SK-N-SH (cell line): ENCODE data around the gene DDX54. TPM values are rescaled to one million over a fixed set of nuclear protein-coding genes. Genes with fewer than 3 reads are reported as not detected.

ENCODE experiments used
- CTCF ChIA-PET: fragments of 300-600, 350-600 bp; formaldehyde crosslinking; extraction: SDS; loops from one replicate; lab custom pipeline; 2021; lab: Yijun Ruan, JAX
- POLR2A ChIA-PET: fragments of 350-600 bp; sonication (Branson Sonifier 250); formaldehyde crosslinking; extraction: SDS; loops from one replicate; lab custom pipeline; 2020; ENCODE audit warnings: antibody characterized with exemption, inconsistent platforms; lab: Yijun Ruan, JAX
- DNase-seq: peaks from one replicate; pipeline ENCODE4 v3.0.0; 2012
- H2AFZ ChIP-seq: fragments of 200-600 bp; sonication (generic); 2 replicates; pipeline ENCODE4 v1.8.1; 2016; ENCODE audit warnings: antibody characterized with exemption, mild to moderate bottlenecking, low read depth
- H3F3A ChIP-seq: fragments of 200-600 bp; sonication (generic); replicated peaks from 2 replicates; pipeline ENCODE3; 2016; ENCODE audit warnings: antibody characterized with exemption, mild to moderate bottlenecking; ENCODE audit not compliant: insufficient read depth
- H3K27ac ChIP-seq, 2 experiments: fragments of 200-500 bp in 1 of 2; fragments of 200-600 bp in 1 of 2; sonication (Bioruptor generic) in 1 of 2; sonication (generic), shearing (Covaris generic) in 1 of 2; 2 replicates each; pipeline versions ENCODE4 v1.5.1 to v1.6.1; 2014 to 2016; ENCODE audit warnings: low read depth in 2 of 2, inconsistent platforms in 1 of 2, low read length in 1 of 2, mild to moderate bottlenecking in 1 of 2, mixed read lengths in 1 of 2
- H3K27me3 ChIP-seq: fragments of 200-600 bp; sonication (generic), shearing (Covaris generic); 2 replicates; pipeline ENCODE4 v1.6.1; 2016; ENCODE audit warnings: mixed run types; ENCODE audit not compliant: insufficient read depth
- H3K36me3 ChIP-seq, 2 experiments: fragments of 200-500 bp in 1 of 2; fragments of 200-600 bp in 1 of 2; sonication (Bioruptor generic) in 1 of 2; sonication (generic) in 1 of 2; replicated peaks in 1 of 2; 2 replicates each; pipeline versions ENCODE3 to v1.5.1; 2014 to 2016; ENCODE audit warnings: low read length in 1 of 2, mild to moderate bottlenecking in 1 of 2; ENCODE audit not compliant: insufficient read depth in 2 of 2, control insufficient read depth in 1 of 2
- H3K4me1 ChIP-seq, 2 experiments: fragments of 200-500 bp in 1 of 2; fragments of 200-600 bp in 1 of 2; sonication (Bioruptor generic) in 1 of 2; sonication (generic), shearing (Covaris generic) in 1 of 2; 2 replicates each; pipeline versions ENCODE4 v1.5.1 to v1.6.1; 2014 to 2016; ENCODE audit warnings: low read depth in 1 of 2, low read length in 1 of 2, mixed run types in 1 of 2; ENCODE audit not compliant: insufficient read depth in 2 of 2, control insufficient read depth in 1 of 2
- H3K4me2 ChIP-seq: fragments of 200-600 bp; sonication (generic), shearing (Covaris generic); 2 replicates; pipeline ENCODE4 v1.6.1; 2017; ENCODE audit warnings: mixed run types
- H3K4me3 ChIP-seq, 2 experiments: fragments of 200-500 bp in 1 of 2; fragments of 200-600 bp in 1 of 2; sonication (Bioruptor generic) in 1 of 2; sonication (generic), shearing (Covaris generic) in 1 of 2; 2 replicates each; pipeline versions ENCODE4 v1.5.1 to v1.8.1; 2014 to 2016; ENCODE audit warnings: low read depth in 2 of 2, inconsistent platforms in 1 of 2, low read length in 1 of 2, mild to moderate bottlenecking in 1 of 2, mixed read lengths in 1 of 2, moderate library complexity in 1 of 2
- H3K79me2 ChIP-seq: fragments of 200-600 bp; sonication (generic); 2 replicates; pipeline ENCODE4 v1.8.1; 2017; ENCODE audit warnings: mild to moderate bottlenecking; ENCODE audit not compliant: insufficient read depth
- H3K9ac ChIP-seq: fragments of 200-600 bp; sonication (generic); 2 replicates; pipeline ENCODE4 v1.6.1; 2017; ENCODE audit warnings: mixed run types
- H3K9me2 ChIP-seq: fragments of 200-600 bp; sonication (generic); 2 replicates; pipeline ENCODE4 v1.6.1; 2017; ENCODE audit warnings: mixed run types
- H3K9me3 ChIP-seq: fragments of 200-600 bp; sonication (generic); 2 replicates; pipeline ENCODE4 v1.6.1; 2017; ENCODE audit warnings: mixed run types, mild to moderate bottlenecking, moderate library complexity
- H4K20me1 ChIP-seq: fragments of 200-600 bp; sonication (generic); 2 replicates; pipeline ENCODE4 v1.6.1; 2017; ENCODE audit warnings: mild to moderate bottlenecking, mixed run types; ENCODE audit not compliant: insufficient read depth
- FOXJ3 ChIP-seq: sonication (generic); formaldehyde crosslinking; IDR thresholded peaks from 2 replicates; pipeline ENCODE4 v1.5.1; 2020; ENCODE audit warnings: mild to moderate bottlenecking, missing genetic modification reagents
- GABPA ChIP-seq: IDR thresholded peaks from 2 replicates; pipeline ENCODE4 v1.4.0; 2012; ENCODE audit warnings: low read depth, mild to moderate bottlenecking
- MEF2A ChIP-seq: IDR thresholded peaks from 2 replicates; pipeline ENCODE4 v1.4.0; 2012; ENCODE audit warnings: low read depth, borderline replicate concordance
- NFIC ChIP-seq: IDR thresholded peaks from 2 replicates; pipeline ENCODE4 v1.4.0; 2012; ENCODE audit warnings: borderline replicate concordance
- SIN3A ChIP-seq: IDR thresholded peaks from 2 replicates; pipeline ENCODE4 v1.6.1; 2012; ENCODE audit warnings: low read depth, mild to moderate bottlenecking, low read length, moderate library complexity, borderline replicate concordance
- TCF12 ChIP-seq: IDR thresholded peaks from 2 replicates; pipeline ENCODE4 v1.4.0; 2012
- TEAD4 ChIP-seq: IDR thresholded peaks from 2 replicates; pipeline ENCODE4 v1.4.0; 2012; ENCODE audit warnings: mild to moderate bottlenecking, borderline replicate concordance; ENCODE audit not compliant: insufficient read depth
- WGBS: methylation state at CpG from one replicate; pipeline ENCODE4 v1.1.6; 2017; ENCODE audit warnings: low lambda C conversion rate; 5-methylcytosine and 5-hydroxymethylcytosine counted together
- polyA plus RNA-seq, 3 experiments: library from polyadenylated mRNA; depleted of rRNA; stranded (reverse); fragments of >200 nt; gene quantifications; 2 replicates each; pipeline ENCODE4 v1.2.3, GENCODE V29; 2012
- TF ChIP-seq, protein P1 (sequence below): IDR thresholded peaks from 2 replicates; pipeline ENCODE4 v1.6.1; 2012; ENCODE audit warnings: mild to moderate bottlenecking, low read depth, low read length, moderate library complexity
- TF ChIP-seq, protein P2 (sequence below): IDR thresholded peaks from 2 replicates; pipeline ENCODE4 v1.4.0; 2012; ENCODE audit warnings: low read depth, borderline replicate concordance
- TF ChIP-seq, protein P3 (sequence below): fragments of 150-350 bp; IDR thresholded peaks from 2 replicates; pipeline ENCODE4 v1.6.1; 2017; ENCODE audit warnings: antibody characterized with exemption, low read length, low read depth, borderline replicate concordance

The DDX54 gene
- polyA plus RNA-seq, 1 of the 3 experiments (the other 2 are of a cell fraction): 69.9 TPM

- ChIA-PET CTCF (no interaction called here), POLR2A (no interaction called here)
- H3F3A ChIP-seq: peaks cover 22% of the 10 kb centered on the region
- H2AFZ ChIP-seq: no peak overlapping the region
- H3K27ac ChIP-seq: no peak overlapping the region
- no peak overlapping the region for H3K9ac ChIP-seq
- H3K4me3 ChIP-seq: no peak overlapping the region
- H3K4me2 ChIP-seq: no peak overlapping the region
- H3K79me2 ChIP-seq: peaks cover 14% of the 10 kb centered on the region; the same call in 1 of the 2 replicates
- H3K9me3 ChIP-seq: no peaks in the 10 kb centered on the region
- H3K36me3 ChIP-seq: peaks cover 4 to 6% of the 10 kb centered on the region in 2 experiments
- TF ChIP-seq TEAD4: no peak
- TF ChIP-seq GABPA: no peak
- TF ChIP-seq, protein P1, sequence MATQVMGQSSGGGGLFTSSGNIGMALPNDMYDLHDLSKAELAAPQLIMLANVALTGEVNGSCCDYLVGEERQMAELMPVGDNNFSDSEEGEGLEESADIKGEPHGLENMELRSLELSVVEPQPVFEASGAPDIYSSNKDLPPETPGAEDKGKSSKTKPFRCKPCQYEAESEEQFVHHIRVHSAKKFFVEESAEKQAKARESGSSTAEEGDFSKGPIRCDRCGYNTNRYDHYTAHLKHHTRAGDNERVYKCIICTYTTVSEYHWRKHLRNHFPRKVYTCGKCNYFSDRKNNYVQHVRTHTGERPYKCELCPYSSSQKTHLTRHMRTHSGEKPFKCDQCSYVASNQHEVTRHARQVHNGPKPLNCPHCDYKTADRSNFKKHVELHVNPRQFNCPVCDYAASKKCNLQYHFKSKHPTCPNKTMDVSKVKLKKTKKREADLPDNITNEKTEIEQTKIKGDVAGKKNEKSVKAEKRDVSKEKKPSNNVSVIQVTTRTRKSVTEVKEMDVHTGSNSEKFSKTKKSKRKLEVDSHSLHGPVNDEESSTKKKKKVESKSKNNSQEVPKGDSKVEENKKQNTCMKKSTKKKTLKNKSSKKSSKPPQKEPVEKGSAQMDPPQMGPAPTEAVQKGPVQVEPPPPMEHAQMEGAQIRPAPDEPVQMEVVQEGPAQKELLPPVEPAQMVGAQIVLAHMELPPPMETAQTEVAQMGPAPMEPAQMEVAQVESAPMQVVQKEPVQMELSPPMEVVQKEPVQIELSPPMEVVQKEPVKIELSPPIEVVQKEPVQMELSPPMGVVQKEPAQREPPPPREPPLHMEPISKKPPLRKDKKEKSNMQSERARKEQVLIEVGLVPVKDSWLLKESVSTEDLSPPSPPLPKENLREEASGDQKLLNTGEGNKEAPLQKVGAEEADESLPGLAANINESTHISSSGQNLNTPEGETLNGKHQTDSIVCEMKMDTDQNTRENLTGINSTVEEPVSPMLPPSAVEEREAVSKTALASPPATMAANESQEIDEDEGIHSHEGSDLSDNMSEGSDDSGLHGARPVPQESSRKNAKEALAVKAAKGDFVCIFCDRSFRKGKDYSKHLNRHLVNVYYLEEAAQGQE: no peak
- TF ChIP-seq TCF12: no peak
- TF ChIP-seq NFIC: no peak
- TF ChIP-seq MEF2A: no peak
- TF ChIP-seq FOXJ3: no peak
- no peak for TF ChIP-seq SIN3A
- TF ChIP-seq, protein P2, sequence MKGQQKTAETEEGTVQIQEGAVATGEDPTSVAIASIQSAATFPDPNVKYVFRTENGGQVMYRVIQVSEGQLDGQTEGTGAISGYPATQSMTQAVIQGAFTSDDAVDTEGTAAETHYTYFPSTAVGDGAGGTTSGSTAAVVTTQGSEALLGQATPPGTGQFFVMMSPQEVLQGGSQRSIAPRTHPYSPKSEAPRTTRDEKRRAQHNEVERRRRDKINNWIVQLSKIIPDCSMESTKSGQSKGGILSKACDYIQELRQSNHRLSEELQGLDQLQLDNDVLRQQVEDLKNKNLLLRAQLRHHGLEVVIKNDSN: no peak
- TF ChIP-seq, protein P3, sequence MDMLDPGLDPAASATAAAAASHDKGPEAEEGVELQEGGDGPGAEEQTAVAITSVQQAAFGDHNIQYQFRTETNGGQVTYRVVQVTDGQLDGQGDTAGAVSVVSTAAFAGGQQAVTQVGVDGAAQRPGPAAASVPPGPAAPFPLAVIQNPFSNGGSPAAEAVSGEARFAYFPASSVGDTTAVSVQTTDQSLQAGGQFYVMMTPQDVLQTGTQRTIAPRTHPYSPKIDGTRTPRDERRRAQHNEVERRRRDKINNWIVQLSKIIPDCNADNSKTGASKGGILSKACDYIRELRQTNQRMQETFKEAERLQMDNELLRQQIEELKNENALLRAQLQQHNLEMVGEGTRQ: no peak
- TF ChIP-seq, all 33 proteins: peak for 0
- DNase-seq: no peak
- Histone ChIP-seq H3K27me3 (no peaks in the 10 kb centered on the region), H3K9me2 (no peaks in the 10 kb centered on the region), H4K20me1 (no peaks in the 10 kb centered on the region), H3K4me1 (peaks cover 14% of the 10 kb centered on the region in 2 experiments; a peak in 3 of 4 replicates)
- WGBS: 80% methylated on average over 12 of the region's 13 CpGs
These were observed 41.7 kb upstream of the DDX54 start for GRCh38 chr12:113226696-113227568.
